HG02610 (cell line): Measurements from ENCODE around the gene NEK4.

ENCODE experiments used
- ATAC-seq: cut with Tn5 transposase; IDR thresholded peaks from one replicate; pipeline ENCODE4 v1.9.1; 2021; ENCODE audit warnings: mild to moderate bottlenecking, moderate library complexity; ENCODE audit not compliant: unreplicated experiment

NEK4 gene

GRCh38 chr3:52793702-52794611 is 23.2 kb upstream of the NEK4 start:
- ATAC-seq, result no peak

GRCh38 chr3:52792961-52793695 is 22.4 kb upstream of the NEK4 start:
- no peak for ATAC-seq

GRCh38 chr3:52792413-52792812 is 21.7 kb upstream of the NEK4 start:
- ATAC-seq, result no peak

GRCh38 chr3:52791928-52792327 is 21.2 kb upstream of the NEK4 start:
- no peak for ATAC-seq

- ATAC-seq, result no peak
Observed at GRCh38 chr3:52791366-52791765, 20.6 kb upstream of the NEK4 start.

- no peak for ATAC-seq
Observed at GRCh38 chr3:52790741-52791140, 20.0 kb upstream of the NEK4 start.

- no peak for ATAC-seq
Observed at GRCh38 chr3:52790337-52790736, 19.6 kb upstream of the NEK4 start.

GRCh38 chr3:52789746-52790040 is 19.0 kb upstream of the NEK4 start:
- no peak for ATAC-seq

GRCh38 chr3:52788890-52789745 is 18.4 kb upstream of the NEK4 start:
- no peak for ATAC-seq

GRCh38 chr3:52787672-52788625 is 17.2 kb upstream of the NEK4 start:
- no peak for ATAC-seq

- no peak for ATAC-seq
Observed at GRCh38 chr3:52787246-52787645, 16.5 kb upstream of the NEK4 start.

GRCh38 chr3:52786330-52787215 is 15.8 kb upstream of the NEK4 start:
- no peak for ATAC-seq

GRCh38 chr3:52784931-52785590 is 14.3 kb upstream of the NEK4 start:
- ATAC-seq, result no peak

- ATAC-seq, result no peak
Observed at GRCh38 chr3:52784021-52784621, 13.4 kb upstream of the NEK4 start.

GRCh38 chr3:52783211-52783555 is 12.4 kb upstream of the NEK4 start:
- ATAC-seq, result no peak

GRCh38 chr3:52782412-52783210 is 11.9 kb upstream of the NEK4 start:
- ATAC-seq, result no peak

GRCh38 chr3:52781741-52782140 is 11.0 kb upstream of the NEK4 start:
- ATAC-seq, result no peak
